Calu3 (cell line): ENCODE results near the gene OLFML2B. TPM values are rescaled to one million over a fixed set of nuclear protein-coding genes. Genes with fewer than 3 reads are reported as not detected.

Source experiments
- BruUV-seq: library from RNA; stranded (reverse); fragments of 400-500 nt; replicated peaks from 2 replicates; lab custom pipeline; 2021; lab: Mats Ljungman, UMichigan
- CTCF ChIA-PET: fragments of 300-600 bp; sonication (Branson Sonifier 250); formaldehyde crosslinking; loops from one replicate; lab custom pipeline; 2022; ENCODE audit warnings: antibody characterized with exemption; lab: Charles Lee
- DNase-seq: peaks from one replicate; pipeline ENCODE4 v3.0.0; 2022
- H3K27ac Mint-ChIP-seq: one replicate; pipeline ENCODE4 v1.8.0; 2022; ENCODE audit warnings: mixed read lengths; ENCODE audit not compliant: unreplicated experiment
- H3K27me3 Mint-ChIP-seq: one replicate; pipeline ENCODE4 v1.8.0; 2022; ENCODE audit warnings: mixed read lengths; ENCODE audit not compliant: unreplicated experiment
- H3K36me3 Mint-ChIP-seq: one replicate; pipeline ENCODE4 v1.8.0; 2022; ENCODE audit warnings: mild to moderate bottlenecking, moderate library complexity, mixed read lengths; ENCODE audit not compliant: insufficient read depth, unreplicated experiment
- H3K4me1 Mint-ChIP-seq: one replicate; pipeline ENCODE4 v1.8.0; 2022; ENCODE audit warnings: mild to moderate bottlenecking, low read depth, mixed read lengths; ENCODE audit not compliant: unreplicated experiment
- H3K4me3 Mint-ChIP-seq: one replicate; pipeline ENCODE4 v1.8.0; 2022; ENCODE audit warnings: mild to moderate bottlenecking, low read depth, moderate library complexity, mixed read lengths; ENCODE audit not compliant: unreplicated experiment
- H3K9me3 Mint-ChIP-seq: one replicate; pipeline ENCODE4 v1.8.0; 2022; ENCODE audit warnings: low read depth, mixed read lengths; ENCODE audit not compliant: unreplicated experiment
- intact Hi-C: fragments of 100-400 bp; cut with micrococcal nuclease; formaldehyde crosslinking; loops from one replicate; pipeline ENCODE4 v1.10.0; 2022; ENCODE audit not compliant: unreplicated experiment
- total RNA-seq: library from RNA; stranded (reverse); gene quantifications from 2 replicates; pipeline ENCODE4 v1.2.3, GENCODE V29; 2022
- TF ChIP-seq, protein P1 (sequence below): fragments of 200-600 bp; IDR thresholded peaks from one replicate; pipeline ENCODE4 v1.8.0; 2022; ENCODE audit warnings: antibody characterized with exemption; ENCODE audit not compliant: unreplicated experiment

OLFML2B gene
- total RNA-seq, 1 experiment from 2014 or later, result not detected

- no peak overlapping the region for H3K27ac Mint-ChIP-seq
- no peak overlapping the region for H3K4me3 Mint-ChIP-seq
- no TSS peak for BruUV-seq
- intact Hi-C loops, result no loop called here
- H3K4me1 Mint-ChIP-seq, result no peaks in the 10 kb centered on the region
- peaks cover 68% of the 10 kb centered on the region for H3K27me3 Mint-ChIP-seq
- DNase-seq, result no peak
- H3K36me3 Mint-ChIP-seq, result no peaks in the 10 kb centered on the region
- H3K9me3 Mint-ChIP-seq, result no peaks in the 10 kb centered on the region
- CTCF ChIA-PET, result interaction anchor here (0.6 kb wide), 1 partner anchor 173 kb away, joined by 3 read pairs; no protein-coding TSS in a partner anchor
- TF ChIP-seq, protein P1, sequence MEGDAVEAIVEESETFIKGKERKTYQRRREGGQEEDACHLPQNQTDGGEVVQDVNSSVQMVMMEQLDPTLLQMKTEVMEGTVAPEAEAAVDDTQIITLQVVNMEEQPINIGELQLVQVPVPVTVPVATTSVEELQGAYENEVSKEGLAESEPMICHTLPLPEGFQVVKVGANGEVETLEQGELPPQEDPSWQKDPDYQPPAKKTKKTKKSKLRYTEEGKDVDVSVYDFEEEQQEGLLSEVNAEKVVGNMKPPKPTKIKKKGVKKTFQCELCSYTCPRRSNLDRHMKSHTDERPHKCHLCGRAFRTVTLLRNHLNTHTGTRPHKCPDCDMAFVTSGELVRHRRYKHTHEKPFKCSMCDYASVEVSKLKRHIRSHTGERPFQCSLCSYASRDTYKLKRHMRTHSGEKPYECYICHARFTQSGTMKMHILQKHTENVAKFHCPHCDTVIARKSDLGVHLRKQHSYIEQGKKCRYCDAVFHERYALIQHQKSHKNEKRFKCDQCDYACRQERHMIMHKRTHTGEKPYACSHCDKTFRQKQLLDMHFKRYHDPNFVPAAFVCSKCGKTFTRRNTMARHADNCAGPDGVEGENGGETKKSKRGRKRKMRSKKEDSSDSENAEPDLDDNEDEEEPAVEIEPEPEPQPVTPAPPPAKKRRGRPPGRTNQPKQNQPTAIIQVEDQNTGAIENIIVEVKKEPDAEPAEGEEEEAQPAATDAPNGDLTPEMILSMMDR, result no peak
Observed at GRCh38 chr1:161981735-161982506, 41.7 kb downstream of the OLFML2B start.

- no TSS peak for BruUV-seq
- TF ChIP-seq, protein P1, result no peak
- no peaks in the 10 kb centered on the region for H3K4me1 Mint-ChIP-seq
- DNase-seq, result no peak
- H3K36me3 Mint-ChIP-seq, result no peaks in the 10 kb centered on the region
- no peaks in the 10 kb centered on the region for H3K9me3 Mint-ChIP-seq
- H3K27me3 Mint-ChIP-seq, result peaks cover 64% of the 10 kb centered on the region
- no peak overlapping the region for H3K27ac Mint-ChIP-seq
- intact Hi-C loops, result no loop called here
- CTCF ChIA-PET, result no interaction called here
- H3K4me3 Mint-ChIP-seq, result no peak overlapping the region
Observed at GRCh38 chr1:161981126-161981525, 42.5 kb downstream of the OLFML2B start.

GRCh38 chr1:161978011-161978790 lies 45.5 kb downstream of the OLFML2B start:
- no peak for DNase-seq
- Mint-ChIP-seq H3K9me3 (no peaks in the 10 kb centered on the region), H3K27me3 (peaks cover 65% of the 10 kb centered on the region), H3K36me3 (no peaks in the 10 kb centered on the region), H3K27ac (no peak overlapping the region), H3K4me1 (no peaks in the 10 kb centered on the region), H3K4me3 (no peak overlapping the region)
- BruUV-seq, result no TSS peak
- CTCF ChIA-PET, result interaction anchor here (0.6 kb wide), 1 partner anchor 14 kb away, joined by 4 read pairs; no protein-coding TSS in a partner anchor
- TF ChIP-seq, protein P1, result no peak
- intact Hi-C loops, result no loop called here

DNA sequence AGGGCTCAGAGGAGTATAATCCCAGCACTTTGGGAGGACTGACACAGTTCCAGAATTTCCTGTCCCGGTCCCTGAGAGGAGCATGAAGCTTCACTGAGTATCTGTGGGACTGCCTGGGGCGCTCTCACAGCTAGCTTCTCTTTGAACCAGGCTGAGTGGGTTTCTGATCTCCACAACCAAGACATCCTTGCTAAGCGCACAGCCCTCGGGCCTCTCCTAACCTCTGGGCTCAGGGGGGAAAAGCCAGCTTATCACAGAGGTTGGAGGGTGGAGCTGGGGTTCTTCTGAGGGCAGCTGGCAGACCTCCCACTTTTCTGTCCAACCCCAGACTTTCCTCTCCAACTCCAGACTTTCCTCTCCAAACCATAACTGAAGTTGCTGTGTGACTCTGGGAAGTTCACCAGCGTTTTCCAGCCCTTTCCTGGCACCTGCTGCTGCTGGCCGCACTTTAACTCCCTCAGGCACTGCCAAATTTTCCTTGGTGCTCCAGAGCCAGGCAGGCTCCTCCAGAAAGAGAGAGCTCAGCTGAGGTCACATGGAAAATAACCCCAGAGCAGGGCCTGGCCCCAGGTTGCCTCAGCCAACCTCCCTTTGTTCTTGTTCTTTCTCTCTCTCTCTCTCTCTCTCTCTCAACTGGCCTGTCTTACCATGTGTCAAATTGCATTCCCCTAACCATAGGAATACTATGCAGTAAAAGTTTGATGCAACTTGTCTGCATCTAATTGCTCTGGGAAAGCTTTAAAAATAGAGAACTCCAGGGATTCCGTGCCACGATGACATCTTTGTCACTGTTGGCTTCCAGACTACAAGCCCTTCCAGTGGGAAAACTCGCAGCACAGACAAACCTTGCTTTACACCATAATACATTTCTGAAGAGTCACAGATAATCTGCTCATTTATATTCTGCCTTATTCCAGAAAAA lies 49.5 kb downstream of the OLFML2B start:
- H3K9me3 Mint-ChIP-seq, result no peaks in the 10 kb centered on the region
- H3K36me3 Mint-ChIP-seq, result peaks cover 5% of the 10 kb centered on the region
- peaks cover 57% of the 10 kb centered on the region for H3K27me3 Mint-ChIP-seq
- H3K4me1 Mint-ChIP-seq, result no peaks in the 10 kb centered on the region
- TF ChIP-seq, protein P1, result no peak
- BruUV-seq, result no TSS peak
- intact Hi-C loops, result no loop called here
- H3K27ac Mint-ChIP-seq, result no peak overlapping the region
- CTCF ChIA-PET, result no interaction called here
- no peak for DNase-seq
- no peak overlapping the region for H3K4me3 Mint-ChIP-seq
